ENCODE measurements around the gene PPM1L. TPM values are rescaled to one million over a fixed set of nuclear protein-coding genes. Genes with fewer than 3 reads are reported as not detected.

Gene PPM1L
- total and polyA plus RNA-seq, 9 donors: 2.2 to 12.1 (median 10.2) TPM

GRCh38 chr3:160793722-160794252 is 37.8 kb downstream of the PPM1L start:
- H3K36me3 ChIP-seq: no peaks in the 10 kb centered on the region
- intact Hi-C loops (cut with DNase I): no loop called here
- no peak for DNase-seq

GRCh38 chr3:160796089-160796812 is 40.2 kb downstream of the PPM1L start:
- 73 to 82% (median 78%) methylated on average over 4 of the region's 4 CpGs for WGBS, 3 donors
- Histone ChIP-seq H3K36me3 (no peaks in the 10 kb centered on the region), H3K27ac (no peak overlapping the region), H3K27me3 (no peaks in the 10 kb centered on the region), H3K9me3 (no peaks in the 10 kb centered on the region), H3K4me3 (no peak overlapping the region), H3K4me1 (ENCODE audit: insufficient read depth) (no peaks in the 10 kb centered on the region)
- TF ChIP-seq EP300 (IDR thresholded peaks at IDR 0.05): no peak
- TF ChIP-seq CTCF (IDR thresholded peaks at IDR 0.05): no peak
- TF ChIP-seq POLR2A (IDR thresholded peaks at IDR 0.05): no peak
- intact Hi-C loops (cut with DNase I): no loop called here
- no peak for DNase-seq

More at GRCh38 chr3:160793722-160794252, 37.8 kb downstream of the PPM1L start:
- Histone ChIP-seq H3K9me3 (no peaks in the 10 kb centered on the region), H3K27me3 (no peaks in the 10 kb centered on the region), H3K27ac (no peak overlapping the region), H3K4me1 (ENCODE audit: insufficient read depth) (no peaks in the 10 kb centered on the region), H3K4me3 (no peak overlapping the region)
- TF ChIP-seq POLR2A (IDR thresholded peaks at IDR 0.05): no peak
- TF ChIP-seq CTCF (IDR thresholded peaks at IDR 0.05): no peak
- TF ChIP-seq EP300 (IDR thresholded peaks at IDR 0.05): no peak
- WGBS, 3 donors: 63 to 83% (median 81%) methylated on average over 1 of the region's 1 CpG

GRCh38 chr3:160796813-160797164 is 40.8 kb downstream of the PPM1L start:
- WGBS, 3 donors: 19 to 57% (median 19%) methylated on average over 1 of the region's 1 CpG
- intact Hi-C loops (cut with DNase I): no loop called here
- Histone ChIP-seq H3K4me3 (no peak overlapping the region), H3K4me1 (ENCODE audit: insufficient read depth) (no peaks in the 10 kb centered on the region), H3K9me3 (no peaks in the 10 kb centered on the region), H3K27ac (no peak overlapping the region), H3K36me3 (no peaks in the 10 kb centered on the region), H3K27me3 (no peaks in the 10 kb centered on the region)
- DNase-seq: no peak
- no peak for TF ChIP-seq POLR2A (IDR thresholded peaks at IDR 0.05)
- no peak for TF ChIP-seq EP300 (IDR thresholded peaks at IDR 0.05)
- no peak for TF ChIP-seq CTCF (IDR thresholded peaks at IDR 0.05)

GRCh38 chr3:160797356-160797755 is 41.3 kb downstream of the PPM1L start:
- TF ChIP-seq CTCF (IDR thresholded peaks at IDR 0.05) (no peak), EP300 (IDR thresholded peaks at IDR 0.05) (no peak), POLR2A (IDR thresholded peaks at IDR 0.05) (no peak)
- Histone ChIP-seq H3K27ac (no peak overlapping the region), H3K36me3 (no peaks in the 10 kb centered on the region), H3K9me3 (no peaks in the 10 kb centered on the region), H3K27me3 (no peaks in the 10 kb centered on the region), H3K4me3 (no peak overlapping the region), H3K4me1 (ENCODE audit: insufficient read depth) (no peaks in the 10 kb centered on the region)
- no peak for DNase-seq
- intact Hi-C loops (cut with DNase I): no loop called here
- WGBS, 3 donors: 70 to 83% (median 76%) methylated on average over 3 of the region's 3 CpGs

Data from ovary (tissue), 9 donors.